ENCODE measurements around the gene KIF26A.

The KIF26A gene

GRCh38 chr14:104130974-104131651 is 7.3 kb upstream of the KIF26A start:
- no peaks in the 10 kb centered on the region for H3K27me3 ChIP-seq (ENCODE audit: insufficient read depth, low read length)
- H3K9me2 ChIP-seq (ENCODE audit: low read depth, low read length) = no peaks in the 10 kb centered on the region
- no peak overlapping the region for H3K9ac ChIP-seq (ENCODE audit: low read length)
- no peak overlapping the region for H3K4me2 ChIP-seq (ENCODE audit: low read length)
- H3K79me2 ChIP-seq (ENCODE audit: insufficient read depth, low read length) = no peaks in the 10 kb centered on the region
- H3K4me3 ChIP-seq (ENCODE audit: low read depth, low read length, poor library complexity, severe bottlenecking) = no peak overlapping the region
- H3F3A ChIP-seq (ENCODE audit: insufficient read depth, low read length) = no peaks in the 10 kb centered on the region
- no peak overlapping the region for H2AFZ ChIP-seq (ENCODE audit: low read length)
- peaks cover 17% of the 10 kb centered on the region for H3K9me3 ChIP-seq (ENCODE audit: low read length)
- no peaks in the 10 kb centered on the region for H3K36me3 ChIP-seq (ENCODE audit: insufficient read depth, low read length)
- H4K20me1 ChIP-seq (ENCODE audit: insufficient read depth, low read length) = no peaks in the 10 kb centered on the region
- H3K27ac ChIP-seq (ENCODE audit: low read depth, low read length, poor library complexity, severe bottlenecking) = no peak overlapping the region
- TF ChIP-seq EZH2 (IDR thresholded peaks at IDR 0.05; ENCODE audit: borderline replicate concordance, low read length) (no peak), CTCF (IDR thresholded peaks at IDR 0.05; ENCODE audit: low read length) (peak; percentile 84)
- H3K4me1 ChIP-seq (ENCODE audit: insufficient read depth, low read length, severe bottlenecking) = no peaks in the 10 kb centered on the region

- H3K4me1 ChIP-seq (ENCODE audit: insufficient read depth, low read length, severe bottlenecking) = no peaks in the 10 kb centered on the region
- no peak overlapping the region for H3K4me3 ChIP-seq (ENCODE audit: low read depth, low read length, poor library complexity, severe bottlenecking)
- no peaks in the 10 kb centered on the region for H4K20me1 ChIP-seq (ENCODE audit: insufficient read depth, low read length)
- H3K27ac ChIP-seq (ENCODE audit: low read depth, low read length, poor library complexity, severe bottlenecking) = no peak overlapping the region
- no peaks in the 10 kb centered on the region for H3K9me2 ChIP-seq (ENCODE audit: low read depth, low read length)
- no peak overlapping the region for H3K4me2 ChIP-seq (ENCODE audit: low read length)
- no peaks in the 10 kb centered on the region for H3K36me3 ChIP-seq (ENCODE audit: insufficient read depth, low read length)
- H3K9ac ChIP-seq (ENCODE audit: low read length) = no peak overlapping the region
- H3K27me3 ChIP-seq (ENCODE audit: insufficient read depth, low read length) = no peaks in the 10 kb centered on the region
- TF ChIP-seq EZH2 (IDR thresholded peaks at IDR 0.05; ENCODE audit: borderline replicate concordance, low read length) (no peak), CTCF (IDR thresholded peaks at IDR 0.05; ENCODE audit: low read length) (no peak)
- H2AFZ ChIP-seq (ENCODE audit: low read length) = no peak overlapping the region
- H3K9me3 ChIP-seq (ENCODE audit: low read length) = peaks cover 12% of the 10 kb centered on the region
- H3F3A ChIP-seq (ENCODE audit: insufficient read depth, low read length) = no peaks in the 10 kb centered on the region
- H3K79me2 ChIP-seq (ENCODE audit: insufficient read depth, low read length) = no peaks in the 10 kb centered on the region
Measured at GRCh38 chr14:104131968-104132732, 6.2 kb upstream of the KIF26A start.

- Histone ChIP-seq H3F3A (ENCODE audit: insufficient read depth, low read length) (no peaks in the 10 kb centered on the region), H3K9me3 (ENCODE audit: low read length) (peaks cover 11% of the 10 kb centered on the region), H3K36me3 (ENCODE audit: insufficient read depth, low read length) (no peaks in the 10 kb centered on the region), H2AFZ (ENCODE audit: low read length) (no peak overlapping the region), H3K4me2 (ENCODE audit: low read length) (no peak overlapping the region), H3K9me2 (ENCODE audit: low read depth, low read length) (no peaks in the 10 kb centered on the region), H3K79me2 (ENCODE audit: insufficient read depth, low read length) (no peaks in the 10 kb centered on the region), H3K9ac (ENCODE audit: low read length) (no peak overlapping the region), H3K27me3 (ENCODE audit: insufficient read depth, low read length) (no peaks in the 10 kb centered on the region), H3K4me1 (ENCODE audit: insufficient read depth, low read length, severe bottlenecking) (no peaks in the 10 kb centered on the region), H3K27ac (ENCODE audit: low read depth, low read length, poor library complexity, severe bottlenecking) (no peak overlapping the region), H4K20me1 (ENCODE audit: insufficient read depth, low read length) (no peaks in the 10 kb centered on the region), H3K4me3 (ENCODE audit: low read depth, low read length, poor library complexity, severe bottlenecking) (no peak overlapping the region)
- TF ChIP-seq EZH2 (IDR thresholded peaks at IDR 0.05; ENCODE audit: borderline replicate concordance, low read length) = no peak
- no peak for TF ChIP-seq CTCF (IDR thresholded peaks at IDR 0.05; ENCODE audit: low read length)
Measured at GRCh38 chr14:104132981-104133380, 5.4 kb upstream of the KIF26A start.

Data from OCI-LY1 (cell line).